OCI-LY1 (cell line): ENCODE results near the gene B4GALT1.

ENCODE experiments used
- H2AFZ ChIP-seq: fragments of 200-600 bp; sonication (generic), shearing (Covaris generic); 2 replicates; pipeline ENCODE4 v1.6.0; 2014; ENCODE audit warnings: antibody characterized with exemption, mild to moderate bottlenecking, low read length
- H3F3A ChIP-seq: fragments of 200-600 bp; sonication (generic), shearing (Covaris generic); 2 replicates; pipeline ENCODE4 v1.6.0; 2014; ENCODE audit warnings: mild to moderate bottlenecking, antibody characterized with exemption, low read length, moderate library complexity; ENCODE audit not compliant: insufficient read depth
- H3K27ac ChIP-seq: fragments of 200-600 bp; sonication (generic); 2 replicates; pipeline ENCODE4 v1.5.1; 2014; ENCODE audit warnings: low read length, mixed run types, mild to moderate bottlenecking, low read depth; ENCODE audit not compliant: poor library complexity, severe bottlenecking
- H3K27me3 ChIP-seq: fragments of 200-600 bp; sonication (generic); 2 replicates; pipeline ENCODE4 v1.6.0; 2014; ENCODE audit warnings: antibody characterized with exemption, mild to moderate bottlenecking, low read length, moderate library complexity; ENCODE audit not compliant: insufficient read depth
- H3K36me3 ChIP-seq: fragments of 200-600 bp; sonication (generic); 2 replicates; pipeline ENCODE4 v1.6.1; 2014; ENCODE audit warnings: mild to moderate bottlenecking, antibody characterized with exemption, low read length, moderate library complexity, mixed read lengths; ENCODE audit not compliant: insufficient read depth
- H3K4me1 ChIP-seq: fragments of 200-600 bp; sonication (generic); 2 replicates; pipeline ENCODE4 v1.5.1; 2014; ENCODE audit warnings: mild to moderate bottlenecking, low read length, moderate library complexity; ENCODE audit not compliant: insufficient read depth, severe bottlenecking
- H3K4me2 ChIP-seq: fragments of 200-600 bp; sonication (generic), shearing (Covaris generic); 2 replicates; pipeline ENCODE4 v1.6.1; 2014; ENCODE audit warnings: low read length
- H3K4me3 ChIP-seq: fragments of 200-600 bp; sonication (generic); 2 replicates; pipeline ENCODE4 v1.5.1; 2014; ENCODE audit warnings: low read length, low read depth, mild to moderate bottlenecking, mixed read lengths; ENCODE audit not compliant: poor library complexity, severe bottlenecking
- H3K79me2 ChIP-seq: fragments of 200-600 bp; shearing (Covaris generic); 2 replicates; pipeline ENCODE4 v1.6.1; 2016; ENCODE audit warnings: mixed run types, low read length, mixed read lengths; ENCODE audit not compliant: insufficient read depth
- H3K9ac ChIP-seq: fragments of 200-600 bp; sonication (generic), shearing (Covaris generic); 2 replicates; pipeline ENCODE4 v1.6.1; 2014; ENCODE audit warnings: mild to moderate bottlenecking, low read length, mixed read lengths
- H3K9me2 ChIP-seq: fragments of 200-600 bp; sonication (generic), shearing (Covaris generic); 2 replicates; pipeline ENCODE4 v1.6.1; 2014; ENCODE audit warnings: low read depth, mild to moderate bottlenecking, low read length, mixed read lengths
- H3K9me3 ChIP-seq: fragments of 200-600 bp; shearing (Covaris generic); 2 replicates; pipeline ENCODE4 v1.6.1; 2014; ENCODE audit warnings: low read length, mixed read lengths
- H4K20me1 ChIP-seq: fragments of 200-600 bp; sonication (generic), shearing (Covaris generic); 2 replicates; pipeline ENCODE4 v1.6.0; 2016; ENCODE audit warnings: mild to moderate bottlenecking, low read length; ENCODE audit not compliant: insufficient read depth
- CTCF ChIP-seq: fragments of 200-600 bp; sonication (generic), shearing (Covaris generic); IDR thresholded peaks from 2 replicates; pipeline ENCODE4 v1.5.1; 2017; ENCODE audit warnings: mild to moderate bottlenecking, antibody characterized with exemption, low read length, moderate library complexity, mixed read lengths
- EZH2 ChIP-seq: fragments of 200-600 bp; sonication (generic), shearing (Covaris generic); IDR thresholded peaks from 2 replicates; pipeline ENCODE4 v1.8.0; 2017; ENCODE audit warnings: borderline replicate concordance, mixed run types, mild to moderate bottlenecking, antibody characterized with exemption, low read length, moderate library complexity, mixed read lengths

B4GALT1 gene

GRCh38 chr9:33107762-33108161 is 59.4 kb downstream of the B4GALT1 start:
- Histone ChIP-seq H3K36me3 (no peaks in the 10 kb centered on the region), H2AFZ (no peak overlapping the region), H3K4me3 (no peak overlapping the region), H3F3A (no peaks in the 10 kb centered on the region), H3K9me3 (no peaks in the 10 kb centered on the region), H3K9me2 (no peaks in the 10 kb centered on the region), H3K27me3 (no peaks in the 10 kb centered on the region), H3K4me2 (no peak overlapping the region), H3K27ac (no peak overlapping the region), H4K20me1 (no peaks in the 10 kb centered on the region), H3K9ac (no peak overlapping the region), H3K79me2 (no peaks in the 10 kb centered on the region), H3K4me1 (no peaks in the 10 kb centered on the region)
- no peak for TF ChIP-seq EZH2

GRCh38 chr9:33106827-33107621 is 60.1 kb downstream of the B4GALT1 start:
- no peak overlapping the region for H3K4me3 ChIP-seq
- no peaks in the 10 kb centered on the region for H3K27me3 ChIP-seq
- no peak overlapping the region for H2AFZ ChIP-seq
- no peaks in the 10 kb centered on the region for H3K4me1 ChIP-seq
- no peaks in the 10 kb centered on the region for H3K9me3 ChIP-seq
- H3K79me2 ChIP-seq, result no peaks in the 10 kb centered on the region
- H3K4me2 ChIP-seq, result no peak overlapping the region
- H3K9me2 ChIP-seq, result no peaks in the 10 kb centered on the region
- H3F3A ChIP-seq, result no peaks in the 10 kb centered on the region
- H3K27ac ChIP-seq, result no peak overlapping the region
- H3K36me3 ChIP-seq, result no peaks in the 10 kb centered on the region
- no peaks in the 10 kb centered on the region for H4K20me1 ChIP-seq
- TF ChIP-seq CTCF, result no peak
- TF ChIP-seq EZH2, result no peak
- H3K9ac ChIP-seq, result no peak overlapping the region

- no peaks in the 10 kb centered on the region for H3K9me2 ChIP-seq
- H3K4me1 ChIP-seq, result no peaks in the 10 kb centered on the region
- TF ChIP-seq CTCF (no peak), EZH2 (no peak)
- no peak overlapping the region for H3K4me3 ChIP-seq
- no peak overlapping the region for H3K27ac ChIP-seq
- H3K9ac ChIP-seq, result no peak overlapping the region
- H3K9me3 ChIP-seq, result no peaks in the 10 kb centered on the region
- H3K79me2 ChIP-seq, result no peaks in the 10 kb centered on the region
- no peaks in the 10 kb centered on the region for H4K20me1 ChIP-seq
- no peak overlapping the region for H3K4me2 ChIP-seq
- no peak overlapping the region for H2AFZ ChIP-seq
- no peaks in the 10 kb centered on the region for H3K27me3 ChIP-seq
- no peaks in the 10 kb centered on the region for H3K36me3 ChIP-seq
- no peaks in the 10 kb centered on the region for H3F3A ChIP-seq
These were observed 60.8 kb downstream of the B4GALT1 start for GRCh38 chr9:33106372-33106771.

GRCh38 chr9:33105959-33106358 is 61.2 kb downstream of the B4GALT1 start:
- TF ChIP-seq EZH2, result no peak
- TF ChIP-seq CTCF, result no peak
- H3K4me3 ChIP-seq, result no peak overlapping the region
- no peaks in the 10 kb centered on the region for H3K9me2 ChIP-seq
- no peak overlapping the region for H2AFZ ChIP-seq
- H3K4me1 ChIP-seq, result no peaks in the 10 kb centered on the region
- no peaks in the 10 kb centered on the region for H3K79me2 ChIP-seq
- no peak overlapping the region for H3K4me2 ChIP-seq
- no peaks in the 10 kb centered on the region for H3K9me3 ChIP-seq
- H3F3A ChIP-seq, result no peaks in the 10 kb centered on the region
- H3K27me3 ChIP-seq, result no peaks in the 10 kb centered on the region
- H3K9ac ChIP-seq, result no peak overlapping the region
- H4K20me1 ChIP-seq, result no peaks in the 10 kb centered on the region
- H3K27ac ChIP-seq, result no peak overlapping the region
- no peaks in the 10 kb centered on the region for H3K36me3 ChIP-seq
